ENCODE results near the gene ASIC2. TPM values are rescaled to one million over a fixed set of nuclear protein-coding genes. Genes with fewer than 3 reads are reported as not detected.

The ASIC2 gene
- total RNA-seq, 1 donor from 2014 or later, result not detected

GRCh38 chr17:33126086-33126485 is 167.0 kb downstream of the ASIC2 start:
- Mint-ChIP-seq H3K27me3 (peaks cover 4% of the 10 kb centered on the region), H3K27ac (no peak overlapping the region), H3K4me3 (no peak overlapping the region), H3K4me1 (no peaks in the 10 kb centered on the region), H3K9me3 (no peaks in the 10 kb centered on the region), H3K36me3 (ENCODE audit: low read depth) (no peaks in the 10 kb centered on the region)
- intact Hi-C loops (cut with micrococcal nuclease), result no loop called here
- no peak for DNase-seq

GRCh38 chr17:33125552-33125950 is 167.5 kb downstream of the ASIC2 start:
- Mint-ChIP-seq H3K36me3 (ENCODE audit: low read depth) (no peaks in the 10 kb centered on the region), H3K4me1 (no peaks in the 10 kb centered on the region), H3K4me3 (no peak overlapping the region), H3K27ac (no peak overlapping the region), H3K27me3 (peaks cover 4% of the 10 kb centered on the region), H3K9me3 (no peaks in the 10 kb centered on the region)
- no peak for DNase-seq
- intact Hi-C loops (cut with micrococcal nuclease), result no loop called here

- H3K4me1 Mint-ChIP-seq, result no peaks in the 10 kb centered on the region
- DNase-seq, result no peak
- no peaks in the 10 kb centered on the region for H3K36me3 Mint-ChIP-seq (ENCODE audit: low read depth)
- H3K27ac Mint-ChIP-seq, result no peak overlapping the region
- intact Hi-C loops (cut with micrococcal nuclease), result no loop called here
- peaks cover 4% of the 10 kb centered on the region for H3K27me3 Mint-ChIP-seq
- no peaks in the 10 kb centered on the region for H3K9me3 Mint-ChIP-seq
- no peak overlapping the region for H3K4me3 Mint-ChIP-seq
These were observed 168.1 kb downstream of the ASIC2 start for GRCh38 chr17:33124871-33125551.

- no peaks in the 10 kb centered on the region for H3K4me1 Mint-ChIP-seq
- no peaks in the 10 kb centered on the region for H3K36me3 Mint-ChIP-seq (ENCODE audit: low read depth)
- intact Hi-C loops (cut with micrococcal nuclease), result no loop called here
- H3K27me3 Mint-ChIP-seq, result peaks cover 4% of the 10 kb centered on the region
- H3K4me3 Mint-ChIP-seq, result no peak overlapping the region
- no peak overlapping the region for H3K27ac Mint-ChIP-seq
- no peaks in the 10 kb centered on the region for H3K9me3 Mint-ChIP-seq
- no peak for DNase-seq
These were observed 168.9 kb downstream of the ASIC2 start for GRCh38 chr17:33124185-33124584.

- no peak for DNase-seq
- Mint-ChIP-seq H3K4me3 (no peak overlapping the region), H3K27me3 (peaks cover 2% of the 10 kb centered on the region)
These were observed 171.3 kb downstream of the ASIC2 start for GRCh38 chr17:33121756-33122155.

GRCh38 chr17:33121272-33121671 is 171.8 kb downstream of the ASIC2 start:
- intact Hi-C loops (cut with micrococcal nuclease), result no loop called here

More at GRCh38 chr17:33121756-33122155, 171.3 kb downstream of the ASIC2 start:
- H3K27ac Mint-ChIP-seq, result no peak overlapping the region
- H3K36me3 Mint-ChIP-seq (ENCODE audit: low read depth), result no peaks in the 10 kb centered on the region
- no peaks in the 10 kb centered on the region for H3K4me1 Mint-ChIP-seq
- intact Hi-C loops (cut with micrococcal nuclease), result no loop called here
- H3K9me3 Mint-ChIP-seq, result no peaks in the 10 kb centered on the region

GRCh38 chr17:33120103-33120502 is 173.0 kb downstream of the ASIC2 start:
- Mint-ChIP-seq H3K36me3 (ENCODE audit: low read depth) (no peaks in the 10 kb centered on the region), H3K4me3 (no peak overlapping the region), H3K4me1 (no peaks in the 10 kb centered on the region), H3K9me3 (no peaks in the 10 kb centered on the region), H3K27ac (no peak overlapping the region), H3K27me3 (peaks cover 2% of the 10 kb centered on the region)
- intact Hi-C loops (cut with micrococcal nuclease), result no loop called here
- no peak for DNase-seq

More at GRCh38 chr17:33121272-33121671, 171.8 kb downstream of the ASIC2 start:
- Mint-ChIP-seq H3K4me3 (no peak overlapping the region), H3K27me3 (peaks cover 2% of the 10 kb centered on the region), H3K4me1 (no peaks in the 10 kb centered on the region), H3K36me3 (ENCODE audit: low read depth) (no peaks in the 10 kb centered on the region), H3K27ac (no peak overlapping the region), H3K9me3 (no peaks in the 10 kb centered on the region)
- no peak for DNase-seq

- peaks cover 2% of the 10 kb centered on the region for H3K27me3 Mint-ChIP-seq
- no peak for DNase-seq
- H3K9me3 Mint-ChIP-seq, result no peaks in the 10 kb centered on the region
- H3K36me3 Mint-ChIP-seq (ENCODE audit: low read depth), result no peaks in the 10 kb centered on the region
- no peaks in the 10 kb centered on the region for H3K4me1 Mint-ChIP-seq
- no peak overlapping the region for H3K27ac Mint-ChIP-seq
- intact Hi-C loops (cut with micrococcal nuclease), result no loop called here
- no peak overlapping the region for H3K4me3 Mint-ChIP-seq
These were observed 174.6 kb downstream of the ASIC2 start for GRCh38 chr17:33118391-33119075.

- intact Hi-C loops (cut with micrococcal nuclease), result no loop called here
These were observed 177.0 kb downstream of the ASIC2 start for GRCh38 chr17:33116021-33116551.

GRCh38 chr17:33115366-33115765 is 177.7 kb downstream of the ASIC2 start:
- DNase-seq, result no peak
- Mint-ChIP-seq H3K4me3 (no peak overlapping the region), H3K27me3 (no peaks in the 10 kb centered on the region), H3K9me3 (no peaks in the 10 kb centered on the region), H3K27ac (no peak overlapping the region), H3K36me3 (ENCODE audit: low read depth) (no peaks in the 10 kb centered on the region), H3K4me1 (no peaks in the 10 kb centered on the region)
- intact Hi-C loops (cut with micrococcal nuclease), result no loop called here

More at GRCh38 chr17:33116021-33116551, 177.0 kb downstream of the ASIC2 start:
- no peak for DNase-seq
- Mint-ChIP-seq H3K4me1 (no peaks in the 10 kb centered on the region), H3K4me3 (no peak overlapping the region), H3K9me3 (no peaks in the 10 kb centered on the region), H3K36me3 (ENCODE audit: low read depth) (no peaks in the 10 kb centered on the region), H3K27me3 (no peaks in the 10 kb centered on the region), H3K27ac (no peak overlapping the region)

GRCh38 chr17:33113991-33114370 is 179.1 kb downstream of the ASIC2 start:
- Mint-ChIP-seq H3K9me3 (no peaks in the 10 kb centered on the region), H3K4me3 (no peak overlapping the region), H3K27ac (no peak overlapping the region), H3K27me3 (no peaks in the 10 kb centered on the region), H3K4me1 (no peaks in the 10 kb centered on the region), H3K36me3 (ENCODE audit: low read depth) (no peaks in the 10 kb centered on the region)
- no peak for DNase-seq
- intact Hi-C loops (cut with micrococcal nuclease), result no loop called here

- Mint-ChIP-seq H3K27me3 (no peaks in the 10 kb centered on the region), H3K27ac (no peak overlapping the region), H3K4me1 (no peaks in the 10 kb centered on the region), H3K36me3 (ENCODE audit: low read depth) (no peaks in the 10 kb centered on the region), H3K4me3 (no peak overlapping the region), H3K9me3 (no peaks in the 10 kb centered on the region)
- no peak for DNase-seq
- intact Hi-C loops (cut with micrococcal nuclease), result no loop called here
These were observed 179.7 kb downstream of the ASIC2 start for GRCh38 chr17:33113276-33113990.

GRCh38 chr17:33112763-33113162 is 180.3 kb downstream of the ASIC2 start:
- intact Hi-C loops (cut with micrococcal nuclease), result no loop called here
- H3K9me3 Mint-ChIP-seq, result no peaks in the 10 kb centered on the region
- no peak overlapping the region for H3K27ac Mint-ChIP-seq
- H3K36me3 Mint-ChIP-seq (ENCODE audit: low read depth), result no peaks in the 10 kb centered on the region
- no peaks in the 10 kb centered on the region for H3K4me1 Mint-ChIP-seq
- no peak for DNase-seq
- H3K27me3 Mint-ChIP-seq, result no peaks in the 10 kb centered on the region
- H3K4me3 Mint-ChIP-seq, result no peak overlapping the region
